HL-60/S4 treated with phorbol 12-myristate 13-acetate at 8.2 ng/mL for 4 days and 3 days (cell line): Measurements from ENCODE around the gene IYD.
"Not testable (repeated sequence)": the region's sequence is repeated elsewhere in the genome, so short reads cannot be mapped to it uniquely, and the experiment has no call there.

Experiments used
- in situ Hi-C: fragments of 300-500 bp; cut with MboI; formaldehyde crosslinking; loops from 2 replicates; pipeline ENCODE4 v1.15.0; 2022; ENCODE audit warnings: low sequenced_read_pairs

IYD gene

DNA sequence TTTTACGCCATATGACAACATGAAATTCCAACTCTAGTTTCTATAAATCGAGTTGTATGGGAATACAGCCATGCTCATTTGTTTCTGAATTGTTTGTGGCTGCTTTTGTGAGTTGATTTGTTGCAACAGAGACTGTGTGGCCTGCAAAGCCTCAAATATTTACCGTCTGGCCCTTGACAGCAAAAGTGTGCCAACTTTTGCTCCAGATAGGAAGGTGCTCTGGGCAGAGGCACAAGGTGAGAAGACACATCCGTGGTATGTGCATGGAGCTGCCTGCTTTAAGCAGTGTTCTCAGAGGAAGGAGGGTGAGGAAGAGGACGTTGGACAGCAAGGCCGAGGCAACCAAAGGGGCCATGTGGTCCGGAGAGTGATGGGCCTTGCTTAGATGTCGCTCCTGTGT, 57.4 kb downstream of the IYD start:
- in situ Hi-C loops, result no loop called here

DNA sequence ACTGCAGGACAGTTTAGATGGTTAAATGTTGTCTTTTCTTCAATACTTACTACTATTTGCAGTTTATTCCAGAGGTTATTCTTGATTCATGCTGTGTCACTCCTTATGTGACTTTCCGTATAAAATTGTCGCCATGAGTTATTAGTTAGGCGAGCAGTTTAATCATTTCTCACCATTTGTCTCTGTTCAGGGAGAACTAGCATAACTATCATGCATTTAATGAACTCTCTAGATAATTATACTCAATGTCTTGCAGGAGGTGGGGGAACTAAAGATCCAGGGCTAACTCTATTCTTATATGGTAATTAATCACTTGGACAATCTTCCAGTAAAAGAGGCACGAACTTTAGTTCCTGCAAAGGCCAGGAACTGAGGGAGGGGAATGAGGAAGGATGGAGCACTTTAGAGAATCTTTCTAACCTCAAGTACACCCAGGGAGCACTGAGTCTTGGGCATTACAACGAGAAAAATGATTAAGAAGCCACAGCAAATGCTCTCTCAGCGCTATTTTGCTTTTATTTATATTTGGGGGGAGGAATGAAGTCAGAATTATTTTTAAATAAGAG, 58.3 kb downstream of the IYD start:
- in situ Hi-C loops, result no loop called here

DNA sequence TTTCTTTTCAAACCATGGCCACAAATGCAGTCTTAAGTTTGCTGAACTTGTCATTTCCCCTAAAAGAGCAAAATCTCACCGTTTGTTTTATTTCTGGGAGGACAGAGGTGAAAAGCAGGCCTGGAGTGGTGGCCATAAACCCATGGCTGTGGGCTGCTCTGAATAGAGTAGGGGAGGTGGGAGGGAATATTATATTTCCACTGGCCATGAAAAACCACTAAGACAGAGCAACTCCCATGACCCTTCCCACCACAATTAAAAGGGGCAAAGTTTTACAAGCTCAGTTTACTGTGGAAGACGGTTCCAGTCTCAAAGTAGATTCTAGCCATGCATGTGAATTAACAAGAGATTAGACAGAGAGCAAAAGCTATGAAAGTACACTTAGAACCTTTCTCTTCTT, 59.0 kb downstream of the IYD start:
- in situ Hi-C loops, result no loop called here

DNA sequence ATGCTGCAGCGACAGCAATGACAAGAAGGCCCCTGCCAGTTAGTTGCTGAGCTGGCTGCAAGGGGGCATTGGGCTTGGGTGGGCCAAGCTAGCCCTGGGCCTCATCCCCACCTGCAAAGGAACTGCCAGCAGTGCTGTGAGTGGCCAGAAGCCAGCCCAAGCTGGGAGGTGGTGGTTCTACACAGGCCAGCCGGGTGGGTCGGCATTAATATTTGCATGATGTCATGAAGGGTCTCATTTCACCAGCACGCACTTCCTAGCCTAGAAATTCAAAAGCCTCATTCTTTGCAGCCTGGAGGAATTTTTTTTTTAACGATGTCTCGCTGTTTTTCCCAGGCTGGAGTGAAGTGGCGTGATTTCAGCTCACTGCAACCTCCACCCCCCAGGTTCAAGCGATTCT, 62.0 kb downstream of the IYD start:
- in situ Hi-C loops, result no loop called here

DNA sequence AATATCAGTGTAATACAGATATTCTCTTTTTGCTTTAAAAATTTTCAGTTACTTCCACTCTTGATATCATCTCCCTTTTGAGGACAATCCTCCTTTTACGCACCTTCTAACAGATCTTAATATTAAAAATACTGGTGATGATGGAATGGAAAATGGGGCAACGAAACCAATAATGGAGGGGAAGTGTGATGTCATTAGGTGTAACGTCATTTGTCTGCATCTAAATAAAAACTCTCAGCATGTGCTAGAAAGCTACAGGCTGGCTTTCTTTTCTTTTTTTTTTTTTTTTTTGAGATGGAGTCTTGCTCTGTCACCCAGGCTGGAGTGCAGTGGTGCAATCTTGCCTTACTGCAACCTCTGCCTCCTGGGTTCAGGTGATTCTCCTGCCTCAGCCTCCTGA, 66.5 kb downstream of the IYD start:
- in situ Hi-C loops, result no loop called here

DNA sequence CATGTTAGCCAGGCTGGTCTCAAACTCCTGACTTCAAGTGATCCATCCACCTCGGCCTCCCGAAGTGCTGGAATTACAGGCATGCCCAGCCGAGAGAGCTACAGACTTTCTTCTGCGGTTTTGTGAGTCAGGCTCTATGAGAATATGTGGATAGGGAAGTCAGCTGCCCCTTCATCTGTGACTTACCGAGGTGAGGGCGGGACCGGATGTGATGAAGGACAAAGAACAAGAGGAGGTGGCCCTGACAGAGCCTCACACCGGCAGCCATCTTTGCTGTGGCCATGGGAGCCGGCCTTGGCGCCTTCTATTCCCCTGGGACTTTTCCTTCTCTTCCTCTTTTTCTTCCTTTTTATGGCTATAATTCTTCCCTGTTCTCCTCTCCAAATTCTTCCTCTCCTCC, 67.0 kb downstream of the IYD start:
- in situ Hi-C loops, result no loop called here

DNA sequence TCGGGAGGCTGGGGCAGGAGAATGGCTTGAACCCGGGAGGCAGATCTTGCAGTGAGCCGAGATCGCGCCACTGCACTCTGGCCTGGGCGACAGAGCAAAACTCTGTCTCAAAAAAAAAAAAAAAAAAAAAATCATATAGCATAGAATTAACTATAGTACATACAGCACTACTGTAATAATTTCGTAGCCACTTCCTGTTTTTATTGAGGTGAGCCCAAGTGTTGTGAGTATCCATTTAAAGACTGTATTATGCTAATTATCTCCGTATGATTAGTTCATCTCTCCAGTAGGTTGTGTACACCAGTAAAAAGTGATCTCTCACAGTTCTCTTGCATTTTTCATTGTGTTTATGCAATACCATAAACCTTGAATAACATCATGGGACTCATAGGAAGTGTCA, 70.6 kb downstream of the IYD start:
- in situ Hi-C loops, result no loop called here

DNA sequence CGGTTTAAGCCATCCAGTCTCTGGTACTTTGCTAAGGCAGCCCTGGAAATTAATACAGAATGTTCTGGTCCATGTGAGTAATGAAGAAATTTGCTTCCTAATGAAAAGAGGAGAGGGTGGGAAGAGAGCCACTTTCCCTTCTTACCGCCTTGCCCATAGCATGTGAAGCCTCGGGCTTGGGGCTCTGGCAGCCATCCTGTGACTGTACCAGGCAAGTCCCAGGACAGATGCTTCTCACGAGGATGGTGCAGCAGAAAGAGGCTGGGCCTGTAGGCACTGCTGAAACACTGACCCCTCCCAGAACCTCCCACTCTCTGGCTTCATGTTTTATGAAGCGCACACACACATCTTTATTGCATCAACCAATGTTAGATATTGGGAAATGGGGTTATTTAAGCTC, 74.8 kb downstream of the IYD start:
- in situ Hi-C loops, result no loop called here

DNA sequence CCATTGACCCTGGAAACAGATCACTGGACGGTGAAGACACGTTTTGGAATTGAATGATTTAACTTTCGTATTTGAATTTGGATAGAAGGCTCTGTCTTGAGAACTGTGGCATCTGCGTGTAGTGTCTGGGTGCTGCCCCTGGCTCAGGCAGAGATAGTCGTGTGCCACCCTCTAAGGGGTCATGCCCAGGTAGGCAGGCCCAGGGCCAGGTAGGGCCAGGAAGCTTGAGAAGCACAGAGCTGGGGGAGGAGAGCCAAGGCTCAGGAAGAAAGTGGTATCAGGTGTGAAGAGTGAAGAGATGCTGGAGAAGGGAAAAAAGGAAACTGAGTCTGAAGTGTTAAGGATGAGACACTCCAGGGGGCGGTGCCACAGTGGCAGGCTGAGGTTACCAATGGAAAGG, 75.5 kb downstream of the IYD start:
- in situ Hi-C loops, result no loop called here

DNA sequence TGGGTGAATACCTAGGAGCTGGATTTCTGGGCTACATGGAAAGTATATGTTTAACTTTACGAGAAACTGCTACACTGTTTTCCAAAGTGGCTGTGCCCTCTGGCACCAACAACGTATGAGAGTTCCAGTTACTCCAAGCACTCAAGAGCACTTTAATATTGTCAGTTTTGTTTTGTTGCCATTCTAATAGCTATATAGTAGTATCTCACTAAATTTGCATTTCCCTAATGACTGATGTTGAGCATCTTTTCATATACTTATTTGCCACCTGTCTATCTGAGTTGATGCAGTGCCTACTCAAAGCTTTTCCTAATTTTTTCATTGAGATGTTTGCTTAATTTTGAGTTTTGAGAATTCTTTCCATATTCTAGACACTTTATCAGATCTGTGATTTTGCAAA, 76.7 kb downstream of the IYD start:
- in situ Hi-C loops, result no loop called here

DNA sequence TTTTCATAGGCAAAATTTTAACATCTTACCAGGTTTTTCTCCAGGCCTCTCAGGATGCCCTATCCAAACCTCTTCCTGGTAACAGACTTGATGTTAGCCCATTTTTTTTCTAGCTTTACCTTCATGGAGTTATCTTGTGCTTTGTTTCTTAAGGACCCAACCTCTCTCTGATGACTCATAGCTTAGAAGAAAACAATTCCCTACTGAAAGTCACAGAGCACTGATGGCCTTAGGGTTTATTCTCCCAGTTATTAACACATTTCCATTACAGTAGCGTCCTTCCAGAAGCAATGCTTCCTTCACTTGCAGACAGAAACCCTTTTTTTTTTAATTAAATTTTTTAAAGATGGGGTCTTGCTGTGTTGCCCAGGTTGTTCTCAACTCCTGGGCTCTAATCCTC, 79.4 kb downstream of the IYD start:
- in situ Hi-C loops, result no loop called here

DNA sequence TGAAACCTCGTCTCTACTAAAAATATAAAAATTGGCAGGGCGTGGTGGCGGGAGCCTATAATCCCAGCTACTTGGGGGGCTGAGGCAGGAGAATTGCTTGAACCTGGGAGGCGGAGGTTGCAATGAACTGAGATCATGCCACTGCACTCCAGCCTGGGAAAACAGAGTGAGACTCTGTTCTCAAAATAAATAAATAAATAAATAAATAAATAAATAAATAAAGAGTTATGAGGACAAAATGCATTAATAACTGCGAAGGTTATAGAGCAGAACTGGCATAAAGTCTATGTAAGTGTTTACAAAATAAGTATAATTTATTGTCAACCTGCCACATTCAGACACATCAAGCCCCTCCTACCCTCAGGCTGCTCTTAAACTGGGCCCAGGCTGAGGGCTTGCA, 80.2 kb downstream of the IYD start:
- in situ Hi-C loops, result not testable (repeated sequence)

DNA sequence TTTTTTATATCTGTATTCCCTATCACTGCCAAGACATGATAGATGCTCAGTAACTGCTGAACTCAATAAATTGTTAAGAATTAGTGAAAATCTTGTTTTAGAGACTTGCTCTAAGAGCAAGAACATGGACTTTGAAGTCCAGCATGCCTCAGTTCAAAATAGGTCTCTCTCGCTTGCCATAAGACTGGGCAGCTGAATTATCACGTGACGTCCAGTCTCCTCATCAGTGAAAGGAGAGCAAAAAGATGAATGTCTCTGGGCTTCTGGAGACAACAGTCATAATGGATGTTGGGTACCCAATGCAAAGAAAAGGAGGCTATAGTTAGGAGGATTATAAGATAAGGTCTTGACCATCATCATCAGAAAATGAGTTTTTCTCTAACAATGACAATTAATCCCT, 82.1 kb downstream of the IYD start:
- in situ Hi-C loops, result no loop called here

DNA sequence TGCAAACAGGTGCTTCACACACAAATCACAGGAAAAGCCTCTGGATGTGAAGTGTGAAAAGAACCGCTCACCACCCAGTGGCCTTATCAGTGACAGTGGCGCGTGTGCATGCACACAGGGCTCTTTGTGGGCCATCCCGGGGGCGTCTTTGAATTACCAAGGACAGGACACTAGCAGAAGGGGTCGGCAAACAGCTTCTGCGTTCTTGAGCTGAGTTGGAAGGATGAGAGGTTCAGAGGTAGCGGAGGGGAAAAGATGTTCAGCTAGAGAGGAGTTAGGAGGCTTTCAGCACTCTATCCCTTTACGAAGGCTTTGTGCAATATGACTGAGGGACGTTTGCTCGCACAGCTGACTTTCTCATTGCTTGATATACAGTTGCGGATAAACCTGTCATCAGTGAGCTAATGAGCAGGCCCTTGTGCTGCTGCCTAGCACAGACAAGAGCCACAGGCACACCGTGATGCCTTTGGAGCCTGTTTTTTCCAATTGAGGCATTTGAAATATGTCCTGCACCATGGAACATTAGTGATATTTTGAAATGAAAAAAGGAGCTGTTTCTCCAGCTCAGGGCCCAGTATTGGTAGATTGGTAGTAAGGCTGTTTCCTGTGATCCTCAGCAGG, 83.1 kb downstream of the IYD start:
- in situ Hi-C loops, result no loop called here

DNA sequence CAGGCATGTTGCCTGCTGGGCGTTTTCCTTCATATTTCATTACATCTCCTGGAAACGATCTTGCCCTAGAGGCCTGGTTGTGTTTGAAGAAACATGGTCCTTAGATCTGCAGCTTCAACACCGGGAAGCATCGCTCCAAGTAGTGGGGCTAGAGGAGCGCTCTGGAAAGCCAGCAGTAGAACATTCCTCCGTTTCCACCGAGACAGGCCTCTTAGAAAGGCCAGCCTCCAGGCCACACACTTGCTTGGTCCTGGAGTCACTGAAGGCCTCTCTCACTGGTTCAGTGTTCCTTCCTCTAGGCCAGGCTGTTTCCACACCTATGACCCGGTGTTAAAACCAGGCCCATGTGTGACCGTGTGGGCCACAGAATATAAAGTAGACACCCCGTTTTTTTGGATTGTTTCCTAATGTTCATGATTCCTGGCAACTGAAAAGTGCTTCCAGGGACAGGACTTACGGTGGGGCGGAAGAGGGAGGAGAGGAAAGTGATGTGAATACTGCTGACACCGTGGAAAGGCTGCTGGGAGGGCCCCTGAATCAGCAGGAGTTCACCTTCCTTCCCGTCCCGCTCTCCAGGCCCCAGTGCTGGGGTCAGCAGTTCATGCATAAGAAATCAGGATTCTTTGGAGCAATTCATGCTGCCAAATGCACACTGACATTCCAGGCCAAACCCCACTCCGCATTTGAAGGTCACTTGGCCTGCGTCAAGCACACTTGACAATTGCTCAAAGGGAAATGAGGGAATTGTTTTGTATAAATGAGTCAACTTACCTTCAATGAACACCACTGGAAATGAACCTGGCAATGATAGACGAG, 83.8 kb downstream of the IYD start:
- in situ Hi-C loops, result no loop called here

DNA sequence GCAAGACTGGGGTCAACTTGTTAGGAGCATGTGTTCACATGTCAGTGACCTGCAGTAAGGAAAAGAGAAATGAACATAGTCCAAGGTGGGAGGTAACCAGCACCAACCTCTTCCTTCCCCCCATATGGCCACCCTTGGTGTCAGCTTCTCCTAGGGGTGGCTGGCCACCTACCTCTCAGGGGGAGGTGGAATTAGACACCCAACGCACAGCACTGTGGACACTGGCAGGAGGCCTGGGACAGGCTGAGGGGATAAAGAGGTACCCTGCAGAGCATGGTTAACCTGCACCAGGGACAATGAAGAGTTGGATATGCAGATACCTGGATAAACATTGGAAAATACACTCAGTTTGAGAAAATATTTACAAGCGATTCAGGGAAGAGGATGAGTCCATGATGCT, 84.5 kb downstream of the IYD start:
- in situ Hi-C loops, result no loop called here
